Measurements from ENCODE around the gene DGLUCY.
"Not testable (repeated sequence)": the region's sequence is repeated elsewhere in the genome, so short reads cannot be mapped to it uniquely, and the experiment has no call there.

DGLUCY gene

GRCh38 chr14:91216731-91217226 is 102.9 kb downstream of the DGLUCY start:
- no peak for DNase-seq

GRCh38 chr14:91218014-91218413 is 104.1 kb downstream of the DGLUCY start:
- DNase-seq = no peak

- no peak for DNase-seq
These were observed 105.9 kb downstream of the DGLUCY start for GRCh38 chr14:91219517-91220389.

GRCh38 chr14:91220581-91221000 is 106.7 kb downstream of the DGLUCY start:
- no peak for DNase-seq

GRCh38 chr14:91221270-91221669 is 107.4 kb downstream of the DGLUCY start:
- DNase-seq = no peak

GRCh38 chr14:91223028-91223783 is 109.3 kb downstream of the DGLUCY start:
- DNase-seq = no peak

- no peak for DNase-seq
These were observed 111.2 kb downstream of the DGLUCY start for GRCh38 chr14:91225025-91225424.

- DNase-seq = not testable (repeated sequence)
These were observed 112.5 kb downstream of the DGLUCY start for GRCh38 chr14:91226360-91226759.

- no peak for DNase-seq
These were observed 113.3 kb downstream of the DGLUCY start for GRCh38 chr14:91227183-91227628.

GRCh38 chr14:91228112-91229004 is 114.5 kb downstream of the DGLUCY start:
- DNase-seq = no peak

GRCh38 chr14:91229005-91229382 is 115.1 kb downstream of the DGLUCY start:
- DNase-seq = no peak

GRCh38 chr14:91229743-91230200 is 115.9 kb downstream of the DGLUCY start:
- DNase-seq = no peak

GRCh38 chr14:91230397-91231035 is 116.6 kb downstream of the DGLUCY start:
- no peak for DNase-seq

GRCh38 chr14:91231446-91231845 is 117.6 kb downstream of the DGLUCY start:
- DNase-seq = no peak

GRCh38 chr14:91232052-91232451 is 118.2 kb downstream of the DGLUCY start:
- no peak for DNase-seq

- no peak for DNase-seq
These were observed 118.7 kb downstream of the DGLUCY start for GRCh38 chr14:91232603-91233002.

- no peak for DNase-seq
These were observed 120.3 kb downstream of the DGLUCY start for GRCh38 chr14:91233936-91234790.

GRCh38 chr14:91234791-91235114 is 120.9 kb downstream of the DGLUCY start:
- no peak for DNase-seq

GRCh38 chr14:91235841-91236240 is 122.0 kb downstream of the DGLUCY start:
- no peak for DNase-seq

GRCh38 chr14:91237219-91237618 is 123.3 kb downstream of the DGLUCY start:
- DNase-seq = peak; percentile 64

- DNase-seq = no peak
These were observed 124.2 kb downstream of the DGLUCY start for GRCh38 chr14:91238085-91238484.
